GM12801 (cell line): ENCODE results near the gene P2RX3.

ENCODE experiments used
- TF ChIP-seq, protein P1 (sequence below): IDR thresholded peaks from one replicate; pipeline ENCODE4 v1.5.1; 2011; ENCODE audit warnings: control low read depth; ENCODE audit not compliant: insufficient read length; ENCODE audit errors: extremely low read depth

The P2RX3 gene

DNA sequence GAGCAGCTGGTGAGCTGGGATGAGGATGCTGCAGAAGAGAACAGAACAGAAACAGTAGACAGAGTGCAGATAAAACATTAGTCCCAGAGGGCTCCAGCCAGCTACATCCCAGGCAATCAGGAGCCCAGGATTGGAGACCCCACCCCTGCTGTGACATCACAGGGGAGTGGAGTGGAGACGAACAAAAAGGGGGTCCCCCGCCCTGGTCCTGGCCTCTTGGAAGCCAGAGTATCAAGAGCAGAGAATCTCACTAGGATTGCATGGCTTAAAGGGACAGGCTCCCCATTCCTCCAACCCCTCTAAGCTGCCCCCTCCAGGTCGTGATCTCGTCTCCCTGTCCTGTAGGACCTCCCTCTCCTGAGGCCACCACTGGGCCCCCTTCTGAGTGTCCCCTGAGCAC is at the start of gene P2RX3:
TSS of gene P2RX3 (plus strand) at position 211 of the 400 bp plus-strand sequence. CDS start 199 bp downstream, outside the sequence.
- TF ChIP-seq, protein P1, sequence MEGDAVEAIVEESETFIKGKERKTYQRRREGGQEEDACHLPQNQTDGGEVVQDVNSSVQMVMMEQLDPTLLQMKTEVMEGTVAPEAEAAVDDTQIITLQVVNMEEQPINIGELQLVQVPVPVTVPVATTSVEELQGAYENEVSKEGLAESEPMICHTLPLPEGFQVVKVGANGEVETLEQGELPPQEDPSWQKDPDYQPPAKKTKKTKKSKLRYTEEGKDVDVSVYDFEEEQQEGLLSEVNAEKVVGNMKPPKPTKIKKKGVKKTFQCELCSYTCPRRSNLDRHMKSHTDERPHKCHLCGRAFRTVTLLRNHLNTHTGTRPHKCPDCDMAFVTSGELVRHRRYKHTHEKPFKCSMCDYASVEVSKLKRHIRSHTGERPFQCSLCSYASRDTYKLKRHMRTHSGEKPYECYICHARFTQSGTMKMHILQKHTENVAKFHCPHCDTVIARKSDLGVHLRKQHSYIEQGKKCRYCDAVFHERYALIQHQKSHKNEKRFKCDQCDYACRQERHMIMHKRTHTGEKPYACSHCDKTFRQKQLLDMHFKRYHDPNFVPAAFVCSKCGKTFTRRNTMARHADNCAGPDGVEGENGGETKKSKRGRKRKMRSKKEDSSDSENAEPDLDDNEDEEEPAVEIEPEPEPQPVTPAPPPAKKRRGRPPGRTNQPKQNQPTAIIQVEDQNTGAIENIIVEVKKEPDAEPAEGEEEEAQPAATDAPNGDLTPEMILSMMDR: no peak

DNA sequence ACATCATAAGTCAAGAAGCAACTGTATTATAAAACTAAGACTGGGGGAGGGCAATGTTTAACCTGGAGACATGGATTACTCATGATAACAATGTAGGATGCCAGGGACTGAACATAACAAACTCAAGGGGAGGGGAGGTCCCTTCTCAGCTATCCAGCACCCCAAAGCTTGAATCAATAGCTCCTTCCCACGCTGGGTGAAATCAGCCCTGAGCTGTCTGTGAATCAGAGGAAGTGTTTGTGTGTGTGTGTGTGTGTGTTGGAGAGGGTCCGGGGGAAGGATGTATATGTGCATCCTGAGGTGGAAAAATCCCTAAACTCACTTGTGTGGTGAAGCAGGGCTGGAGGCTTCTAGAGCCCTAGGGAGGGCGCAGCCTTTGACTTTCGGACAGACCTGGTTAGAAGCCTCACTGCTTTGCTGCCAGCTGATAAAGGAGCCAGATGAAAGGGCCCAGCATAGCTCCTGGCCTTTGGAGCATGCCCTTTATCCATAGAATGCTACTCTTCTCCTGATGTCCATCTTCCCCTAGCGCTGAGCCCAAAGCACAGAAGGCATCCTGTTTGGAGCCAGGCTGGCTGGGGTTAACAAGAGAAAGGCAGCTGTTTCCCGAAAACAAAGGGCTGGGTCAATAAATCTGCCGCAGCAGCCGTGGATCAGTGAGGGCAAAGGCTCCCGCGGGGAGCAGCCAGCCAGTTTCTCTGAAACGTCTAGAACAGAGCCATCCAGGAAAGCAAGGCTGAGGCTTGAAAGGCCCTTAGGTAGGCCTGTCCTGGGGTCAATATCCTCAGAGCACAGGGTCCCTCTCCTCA is 49.2 kb upstream of the P2RX3 start:
- TF ChIP-seq, protein P1: no peak

DNA sequence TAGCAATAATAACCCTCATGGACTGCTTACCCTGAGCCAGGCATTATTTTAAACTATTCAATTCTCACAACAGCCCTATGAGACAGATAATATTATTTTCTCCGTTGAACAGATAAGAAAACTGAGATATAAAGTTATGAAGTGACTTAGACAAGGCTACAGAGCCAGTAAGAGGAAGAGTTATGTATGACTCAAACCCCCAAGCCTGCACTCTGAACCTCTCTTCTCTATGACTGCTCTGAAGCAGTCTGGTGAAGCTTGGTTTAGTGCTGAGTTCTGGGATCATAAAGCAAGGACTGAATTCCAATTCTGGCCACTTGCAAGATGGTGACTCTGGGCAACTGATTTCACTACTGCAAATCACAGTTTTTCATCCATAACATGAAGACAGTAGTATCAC is 47.9 kb upstream of the P2RX3 start:
- TF ChIP-seq, protein P1: no peak

DNA sequence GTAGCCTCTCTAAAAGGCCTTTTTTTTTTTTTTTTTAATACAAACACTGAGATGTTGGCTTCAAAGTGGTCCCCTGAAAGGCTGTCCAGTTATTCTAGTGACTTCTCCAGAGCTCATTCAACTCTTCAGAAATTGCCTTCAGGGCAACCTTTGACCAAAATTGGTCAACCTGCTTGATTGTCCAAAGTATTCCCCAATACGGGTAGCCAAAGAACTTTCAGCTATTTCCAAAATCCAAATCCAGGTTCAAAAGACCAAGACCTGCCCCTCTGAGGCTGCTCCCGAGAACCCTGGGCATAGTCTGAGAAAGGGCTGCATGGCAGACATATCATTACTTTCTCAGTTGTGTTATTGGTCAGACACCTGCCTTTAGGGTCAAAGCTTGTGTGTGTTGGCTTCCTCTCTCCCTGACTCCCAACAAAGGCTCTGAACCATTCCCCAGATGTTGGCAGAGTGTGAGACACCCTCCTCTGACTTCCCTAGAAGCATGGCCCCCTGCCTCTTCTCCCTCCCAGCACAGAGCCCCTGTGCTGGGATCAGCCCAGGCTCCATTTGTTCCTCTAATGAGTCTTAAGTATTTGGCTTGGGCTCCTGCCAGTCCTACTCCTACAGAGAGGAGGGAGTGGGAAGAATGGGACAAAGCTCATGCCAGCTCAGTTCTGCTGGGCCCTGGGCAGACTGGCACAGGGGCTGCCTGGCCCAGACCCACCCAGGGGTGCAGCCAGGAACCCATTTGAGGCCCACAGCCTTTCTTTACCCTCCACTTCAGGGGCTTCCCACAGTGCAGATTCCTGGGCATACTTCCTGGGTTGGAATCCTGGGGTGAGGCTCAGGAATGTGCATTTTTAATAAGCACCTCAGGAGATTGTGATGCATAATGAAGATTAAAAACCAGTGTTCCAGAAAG is 43.7 kb upstream of the P2RX3 start:
- TF ChIP-seq, protein P1: no peak

DNA sequence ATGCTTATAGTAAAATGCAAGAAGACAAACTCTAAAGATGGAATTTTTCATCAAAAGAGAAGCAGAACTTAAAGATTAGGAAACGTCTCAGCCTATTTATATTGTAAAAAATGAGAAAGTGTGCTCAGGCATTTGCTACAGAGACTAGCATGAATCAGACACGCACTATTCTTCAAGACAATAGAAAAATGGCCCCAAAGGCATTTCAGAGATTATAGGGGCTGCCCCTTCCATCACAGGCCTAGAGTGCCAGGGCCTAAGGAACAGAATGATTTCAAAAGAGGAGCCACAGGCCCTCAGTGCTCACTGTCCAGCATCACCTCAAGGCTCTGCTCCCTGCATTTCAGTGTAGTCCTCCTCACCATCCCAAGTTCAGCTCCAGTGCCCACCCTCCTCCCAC is 40.9 kb upstream of the P2RX3 start:
- TF ChIP-seq, protein P1: no peak

DNA sequence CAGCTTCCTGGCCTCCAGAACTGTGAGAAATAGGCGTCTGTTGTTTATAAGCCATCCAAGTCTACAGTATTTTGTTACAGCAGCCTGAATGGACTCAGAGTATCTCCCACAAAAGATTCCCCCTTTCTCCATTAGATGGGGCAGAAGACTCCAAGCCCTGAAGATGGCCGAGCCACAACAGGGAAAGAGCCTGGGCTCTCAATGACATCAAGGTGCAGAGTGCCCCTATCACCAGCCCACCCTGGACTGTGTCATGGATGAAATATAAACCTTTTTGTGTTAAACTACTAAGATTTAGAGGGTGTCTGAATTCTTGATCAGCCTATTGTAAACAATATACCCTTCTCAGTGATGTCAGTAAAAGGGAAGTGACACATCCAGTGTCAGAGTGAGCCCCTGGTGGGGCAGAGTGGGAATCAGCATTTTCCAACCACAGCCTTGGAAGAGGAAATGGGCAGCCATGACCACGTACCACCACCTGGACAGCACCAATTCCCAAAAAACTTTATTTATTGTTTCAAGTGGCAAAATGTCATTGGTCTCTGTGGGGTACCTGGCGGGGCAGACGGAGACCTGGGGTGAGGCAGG is 38.9 kb upstream of the P2RX3 start:
- TF ChIP-seq, protein P1: no peak

DNA sequence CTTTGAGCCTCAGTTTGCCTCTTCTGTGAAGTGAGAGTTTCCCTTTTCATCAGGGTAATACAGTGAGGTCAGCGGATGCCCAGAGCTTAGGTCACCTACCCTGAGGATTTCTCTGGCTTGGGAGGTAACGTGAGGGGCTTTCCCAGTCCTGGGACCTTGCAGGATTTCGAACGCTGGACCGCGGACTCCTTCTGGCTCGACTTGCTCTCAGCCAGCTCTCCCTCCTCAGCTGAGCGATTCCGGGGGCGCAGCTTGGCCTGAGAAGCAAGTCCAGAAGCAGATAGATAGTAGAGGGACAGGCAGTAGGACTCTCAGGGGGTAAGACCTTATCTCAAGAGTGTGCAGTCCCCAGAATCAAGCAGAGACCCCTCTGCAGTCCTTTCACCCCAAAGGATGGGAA is 37.4 kb upstream of the P2RX3 start:
- TF ChIP-seq, protein P1: no peak
